ENCODE measurements around the gene NR3C2. TPM values are rescaled to one million over a fixed set of nuclear protein-coding genes. Genes with fewer than 3 reads are reported as not detected.

The NR3C2 gene
- polyA plus RNA-seq, 1 donor: 20.4 TPM

- DNase-seq: no peak
Measured at GRCh38 chr4:148434075-148434773, 8.0 kb downstream of the NR3C2 start.

GRCh38 chr4:148431401-148431800 is 10.8 kb downstream of the NR3C2 start:
- no peak for DNase-seq

GRCh38 chr4:148430854-148431253 is 11.4 kb downstream of the NR3C2 start:
- DNase-seq: no peak

GRCh38 chr4:148429206-148429605 is 13.0 kb downstream of the NR3C2 start:
- DNase-seq: no peak

- no peak for DNase-seq
Measured at GRCh38 chr4:148426643-148427042, 15.6 kb downstream of the NR3C2 start.

- no peak for DNase-seq
Measured at GRCh38 chr4:148425327-148426110, 16.7 kb downstream of the NR3C2 start.

GRCh38 chr4:148420397-148420796 is 21.8 kb downstream of the NR3C2 start:
- no peak for DNase-seq

GRCh38 chr4:148415500-148415899 is 26.7 kb downstream of the NR3C2 start:
- no peak for DNase-seq

GRCh38 chr4:148412460-148412994 is 29.7 kb downstream of the NR3C2 start:
- no peak for DNase-seq

- DNase-seq: no peak
Measured at GRCh38 chr4:148405161-148405893, 36.9 kb downstream of the NR3C2 start.

GRCh38 chr4:148398988-148399387 is 43.2 kb downstream of the NR3C2 start:
- no peak for DNase-seq

- no peak for DNase-seq
Measured at GRCh38 chr4:148397771-148398170, 44.4 kb downstream of the NR3C2 start.

GRCh38 chr4:148396986-148397673 is 45.1 kb downstream of the NR3C2 start:
- no peak for DNase-seq

- no peak for DNase-seq
Measured at GRCh38 chr4:148395771-148396170, 46.4 kb downstream of the NR3C2 start.

- DNase-seq: no peak
Measured at GRCh38 chr4:148391056-148391455, 51.2 kb downstream of the NR3C2 start.

GRCh38 chr4:148390311-148390710 is 51.9 kb downstream of the NR3C2 start:
- DNase-seq: no peak

- no peak for DNase-seq
Measured at GRCh38 chr4:148380291-148380690, 61.9 kb downstream of the NR3C2 start.

- peak; percentile 45 for DNase-seq
Measured at GRCh38 chr4:148376151-148376550, 66.1 kb downstream of the NR3C2 start.

- no peak for DNase-seq
Measured at GRCh38 chr4:148375584-148375983, 66.6 kb downstream of the NR3C2 start.

GRCh38 chr4:148373093-148373492 is 69.1 kb downstream of the NR3C2 start:
- no peak for DNase-seq

GRCh38 chr4:148369919-148370318 is 72.3 kb downstream of the NR3C2 start:
- DNase-seq: no peak

GRCh38 chr4:148367756-148368155 is 74.5 kb downstream of the NR3C2 start:
- no peak for DNase-seq

GRCh38 chr4:148366251-148366650 is 76.0 kb downstream of the NR3C2 start:
- DNase-seq: no peak

All from hindlimb muscle (tissue), 1 donor.